H1 (cell line): ENCODE data around the gene EVC2. TPM values are rescaled to one million over a fixed set of nuclear protein-coding genes. Genes with fewer than 3 reads are reported as not detected.

Experiments used
- CBX5 ChIP-seq: fragments of 300-800, 300-1000 bp; sonication (generic); IDR thresholded peaks from 2 replicates; pipeline ENCODE4 v1.7.1; 2016; ENCODE audit warnings: antibody characterized with exemption, low read length, low read depth
- CHD2 ChIP-seq: IDR thresholded peaks from 2 replicates; pipeline ENCODE4 v1.6.1; 2012; ENCODE audit warnings: low read length, improper control_type of control experiment
- HDAC2 ChIP-seq, 2 experiments: fragments of 300-600 bp in 1 of 2; sonication (generic) in 1 of 2; IDR thresholded peaks; 2 replicates each; pipeline ENCODE4 v1.6.1; 2011 to 2012; ENCODE audit warnings: low read depth in 2 of 2, low read length in 2 of 2, mild to moderate bottlenecking in 2 of 2, moderate library complexity in 2 of 2, borderline replicate concordance in 1 of 2, inconsistent platforms in 1 of 2
- HDAC6 ChIP-seq: IDR thresholded peaks from one replicate; pipeline ENCODE4 v1.7.1; 2012; ENCODE audit warnings: low read depth, mild to moderate bottlenecking, inconsistent platforms, low read length, moderate library complexity
- POLR2AphosphoS5 ChIP-seq: IDR thresholded peaks from 2 replicates; pipeline ENCODE4 v1.6.1; 2011; ENCODE audit warnings: low read depth, low read length
- TAF1 ChIP-seq: IDR thresholded peaks from 2 replicates; pipeline ENCODE4 v1.6.1; 2011; ENCODE audit warnings: mild to moderate bottlenecking, low read depth, low read length
- TAF7 ChIP-seq: optimal IDR thresholded peaks from 2 replicates; pipeline ENCODE3; 2011; ENCODE audit warnings: low read depth, mild to moderate bottlenecking, inconsistent platforms, low read length, moderate library complexity, borderline replicate concordance
- ZNF274 ChIP-seq: IDR thresholded peaks from 2 replicates; pipeline ENCODE4 v1.7.0; 2012; ENCODE audit warnings: low read length, borderline replicate concordance; ENCODE audit errors: extremely low read depth
- polyA plus RNA-seq, 7 experiments: library from polyadenylated mRNA; depleted of rRNA in 3 of 7; stranded (reverse) in 5 of 7; unstranded in 2 of 7; fragments of >200 nt in 5 of 7; fragments of 200-250 nt in 2 of 7; gene quantifications; 1 replicate in 5 of 7; 2 replicates in 1 of 7; 4 replicates in 1 of 7; pipeline versions ENCODE4 v1.2.1 to v1.2.3, GENCODE V29; 2011 to 2013; ENCODE audit warnings: missing spikeins in 2 of 7, mixed read lengths in 2 of 7
- total RNA-seq: library from RNA; stranded (reverse); fragmentation: NEBNext Ultra II Directional; extraction: Animal tissue kit (Norgen Biotek cat#: 25700); gene quantifications from 2 replicates; pipeline ENCODE4 v1.2.1, GENCODE V29; 2021
- TF ChIP-seq, protein P1 (sequence below): IDR thresholded peaks from 2 replicates; pipeline ENCODE4 v1.6.1; 2012; ENCODE audit warnings: inconsistent platforms

The EVC2 gene
- total and polyA plus RNA-seq, 2 of the 8 experiments (the other 6 are each of a cell fraction or from before 2014, with no cell fraction given) = 0.73 to 5.9 TPM

GRCh38 chr4:5696341-5696740 is 12.0 kb downstream of the EVC2 start (continued):
- TF ChIP-seq POLR2AphosphoS5 (no peak), TAF7 (no peak), HDAC2 (IDR thresholded peaks at IDR 0.05; ENCODE audit: borderline replicate concordance in 1 of 2, low read depth in 2 of 2, low read length in 2 of 2) (no peak), CHD2 (no peak), ZNF274 (no peak), CBX5 (no peak), TAF1 (no peak), HDAC6 (no peak)
- TF ChIP-seq, protein P1, sequence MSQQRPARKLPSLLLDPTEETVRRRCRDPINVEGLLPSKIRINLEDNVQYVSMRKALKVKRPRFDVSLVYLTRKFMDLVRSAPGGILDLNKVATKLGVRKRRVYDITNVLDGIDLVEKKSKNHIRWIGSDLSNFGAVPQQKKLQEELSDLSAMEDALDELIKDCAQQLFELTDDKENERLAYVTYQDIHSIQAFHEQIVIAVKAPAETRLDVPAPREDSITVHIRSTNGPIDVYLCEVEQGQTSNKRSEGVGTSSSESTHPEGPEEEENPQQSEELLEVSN = no peak
